Neural cell (in vitro differentiated cells): ENCODE measurements around the gene KPNA4. TPM values are rescaled to one million over a fixed set of nuclear protein-coding genes. Genes with fewer than 3 reads are reported as not detected.

Source experiments
- H2AFZ ChIP-seq: fragments of 200-600, 300-800 bp; sonication (generic), shearing (Covaris generic); 2 replicates; pipeline ENCODE4 v1.6.0; 2014; ENCODE audit warnings: low read depth, mild to moderate bottlenecking, antibody characterized with exemption, low read length, moderate library complexity
- H3F3A ChIP-seq: fragments of 200-600 bp; shearing (Covaris generic); 2 replicates; pipeline ENCODE4 v1.6.1; 2016; ENCODE audit warnings: mild to moderate bottlenecking, moderate library complexity, mixed read lengths, antibody characterized with exemption, low read length; ENCODE audit not compliant: insufficient read depth, poor library complexity, severe bottlenecking
- H3K27ac ChIP-seq: fragments of 200-600, 300-800 bp; sonication (generic), shearing (Covaris generic); 2 replicates; pipeline ENCODE4 v1.5.1; 2014; ENCODE audit warnings: mild to moderate bottlenecking, low read length, moderate library complexity
- H3K27me3 ChIP-seq: fragments of 300-800, 200-600 bp; sonication (generic), shearing (Covaris generic); 2 replicates; pipeline ENCODE4 v1.6.0; 2014; ENCODE audit warnings: mild to moderate bottlenecking, low read depth, low read length, moderate library complexity; ENCODE audit not compliant: insufficient read depth
- H3K36me3 ChIP-seq: fragments of 300-800, 200-600 bp; sonication (generic), shearing (Covaris generic); 2 replicates; pipeline ENCODE4 v1.5.1; 2014; ENCODE audit warnings: mild to moderate bottlenecking, antibody characterized with exemption, low read length, moderate library complexity; ENCODE audit not compliant: insufficient read depth
- H3K4me2 ChIP-seq: fragments of 300-800, 200-600 bp; sonication (generic), shearing (Covaris generic); 2 replicates; pipeline ENCODE4 v1.6.0; 2014; ENCODE audit warnings: mild to moderate bottlenecking, low read length
- H3K4me3 ChIP-seq: fragments of 300-800, 200-600 bp; sonication (generic), shearing (Covaris generic); 2 replicates; pipeline ENCODE4 v1.5.1; 2014; ENCODE audit warnings: mild to moderate bottlenecking, low read length, moderate library complexity
- H3K79me2 ChIP-seq: fragments of 200-600 bp; shearing (Covaris generic); replicated peaks from 2 replicates; pipeline ENCODE4 v1.6.0; 2014; ENCODE audit warnings: mild to moderate bottlenecking, low read length, moderate library complexity; ENCODE audit not compliant: insufficient read depth
- H3K9ac ChIP-seq: fragments of 300-800, 200-600 bp; sonication (generic), shearing (Covaris generic); 2 replicates; pipeline ENCODE4 v1.6.1; 2016; ENCODE audit warnings: mild to moderate bottlenecking, low read length, mixed read lengths
- H3K9me2 ChIP-seq: fragments of 200-600 bp; shearing (Covaris generic); 2 replicates; pipeline ENCODE4 v1.6.1; 2016; ENCODE audit warnings: mild to moderate bottlenecking, low read length, mixed read lengths; ENCODE audit not compliant: insufficient read depth
- H3K9me3 ChIP-seq: fragments of 200-600, 300-800 bp; sonication (generic), shearing (Covaris generic); 2 replicates; pipeline ENCODE4 v1.6.1; 2016; ENCODE audit warnings: mild to moderate bottlenecking, mixed run types, low read length, moderate library complexity, mixed read lengths
- H4K20me1 ChIP-seq: fragments of 200-600 bp; shearing (Covaris generic); 2 replicates; pipeline ENCODE4 v1.6.1; 2016; ENCODE audit warnings: mild to moderate bottlenecking, mixed run types; ENCODE audit not compliant: insufficient read depth
- EP300 ChIP-seq: fragments of 450-650 bp; conservative IDR thresholded peaks from 2 replicates; pipeline ENCODE4 v1.6.1; 2014; ENCODE audit warnings: antibody characterized with exemption, mild to moderate bottlenecking, moderate library complexity; ENCODE audit not compliant: poor library complexity, severe bottlenecking
- EZH2 ChIP-seq: fragments of 200-600, 300-800 bp; shearing (Covaris generic), sonication (generic); IDR thresholded peaks from 2 replicates; pipeline ENCODE4 v1.6.1; 2014; ENCODE audit warnings: antibody characterized with exemption, low read length, borderline replicate concordance, mild to moderate bottlenecking; ENCODE audit not compliant: insufficient read depth, poor library complexity, severe bottlenecking
- MXI1 ChIP-seq: fragments of 450-650 bp; conservative IDR thresholded peaks from 2 replicates; pipeline ENCODE4 v1.6.1; 2014; ENCODE audit warnings: antibody characterized with exemption, mild to moderate bottlenecking; ENCODE audit not compliant: poor library complexity, severe bottlenecking
- POLR2AphosphoS5 ChIP-seq: IDR thresholded peaks from 2 replicates; pipeline ENCODE4 v1.6.1; 2012
- RAD21 ChIP-seq: fragments of 450-650 bp; conservative IDR thresholded peaks from 2 replicates; pipeline ENCODE4 v1.6.1; 2014; ENCODE audit warnings: antibody characterized with exemption, mild to moderate bottlenecking, moderate library complexity
- SMC3 ChIP-seq: fragments of 450-650 bp; conservative IDR thresholded peaks from 2 replicates; pipeline ENCODE4 v1.6.1; 2014; ENCODE audit warnings: antibody characterized with exemption, mild to moderate bottlenecking, moderate library complexity; ENCODE audit not compliant: poor library complexity
- TAF1 ChIP-seq: IDR thresholded peaks from 2 replicates; pipeline ENCODE4 v1.6.1; 2012; ENCODE audit warnings: low read depth
- polyA plus RNA-seq: library from polyadenylated mRNA; depleted of rRNA; stranded (reverse); fragments of >200 nt; gene quantifications from 2 replicates; pipeline ENCODE4 v1.2.3, GENCODE V29; 2014
- TF ChIP-seq, protein P1 (sequence below): IDR thresholded peaks from 2 replicates; pipeline ENCODE4 v1.6.1; 2012; ENCODE audit warnings: borderline replicate concordance
- TF ChIP-seq, protein P2 (sequence below): fragments of 450-650 bp; IDR thresholded peaks from 2 replicates; pipeline ENCODE4 v1.5.1; 2014; ENCODE audit warnings: antibody characterized with exemption, mild to moderate bottlenecking, moderate library complexity; ENCODE audit not compliant: poor library complexity, severe bottlenecking

Gene KPNA4
- polyA plus RNA-seq, 1 donor from 2014 or later: 23.1 TPM

- H3K27ac ChIP-seq: no peak overlapping the region
Observed at GRCh38 chr3:160479376-160479775, 86.0 kb downstream of the KPNA4 start.

GRCh38 chr3:160478338-160478737 is 87.0 kb downstream of the KPNA4 start:
- Histone ChIP-seq H3K27me3 (no peaks in the 10 kb centered on the region), H3F3A (no peaks in the 10 kb centered on the region), H3K4me3 (no peak overlapping the region), H3K4me2 (no peak overlapping the region), H3K79me2 (no peaks in the 10 kb centered on the region), H3K9ac (no peak overlapping the region), H3K36me3 (no peaks in the 10 kb centered on the region), H4K20me1 (no peaks in the 10 kb centered on the region), H2AFZ (no peak overlapping the region), H3K9me2 (no peaks in the 10 kb centered on the region), H3K27ac (no peak overlapping the region), H3K9me3 (no peaks in the 10 kb centered on the region)
- TF ChIP-seq SMC3: no peak
- TF ChIP-seq MXI1: no peak
- TF ChIP-seq POLR2AphosphoS5: no peak
- TF ChIP-seq, protein P1, sequence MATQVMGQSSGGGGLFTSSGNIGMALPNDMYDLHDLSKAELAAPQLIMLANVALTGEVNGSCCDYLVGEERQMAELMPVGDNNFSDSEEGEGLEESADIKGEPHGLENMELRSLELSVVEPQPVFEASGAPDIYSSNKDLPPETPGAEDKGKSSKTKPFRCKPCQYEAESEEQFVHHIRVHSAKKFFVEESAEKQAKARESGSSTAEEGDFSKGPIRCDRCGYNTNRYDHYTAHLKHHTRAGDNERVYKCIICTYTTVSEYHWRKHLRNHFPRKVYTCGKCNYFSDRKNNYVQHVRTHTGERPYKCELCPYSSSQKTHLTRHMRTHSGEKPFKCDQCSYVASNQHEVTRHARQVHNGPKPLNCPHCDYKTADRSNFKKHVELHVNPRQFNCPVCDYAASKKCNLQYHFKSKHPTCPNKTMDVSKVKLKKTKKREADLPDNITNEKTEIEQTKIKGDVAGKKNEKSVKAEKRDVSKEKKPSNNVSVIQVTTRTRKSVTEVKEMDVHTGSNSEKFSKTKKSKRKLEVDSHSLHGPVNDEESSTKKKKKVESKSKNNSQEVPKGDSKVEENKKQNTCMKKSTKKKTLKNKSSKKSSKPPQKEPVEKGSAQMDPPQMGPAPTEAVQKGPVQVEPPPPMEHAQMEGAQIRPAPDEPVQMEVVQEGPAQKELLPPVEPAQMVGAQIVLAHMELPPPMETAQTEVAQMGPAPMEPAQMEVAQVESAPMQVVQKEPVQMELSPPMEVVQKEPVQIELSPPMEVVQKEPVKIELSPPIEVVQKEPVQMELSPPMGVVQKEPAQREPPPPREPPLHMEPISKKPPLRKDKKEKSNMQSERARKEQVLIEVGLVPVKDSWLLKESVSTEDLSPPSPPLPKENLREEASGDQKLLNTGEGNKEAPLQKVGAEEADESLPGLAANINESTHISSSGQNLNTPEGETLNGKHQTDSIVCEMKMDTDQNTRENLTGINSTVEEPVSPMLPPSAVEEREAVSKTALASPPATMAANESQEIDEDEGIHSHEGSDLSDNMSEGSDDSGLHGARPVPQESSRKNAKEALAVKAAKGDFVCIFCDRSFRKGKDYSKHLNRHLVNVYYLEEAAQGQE: no peak
- TF ChIP-seq, protein P2, sequence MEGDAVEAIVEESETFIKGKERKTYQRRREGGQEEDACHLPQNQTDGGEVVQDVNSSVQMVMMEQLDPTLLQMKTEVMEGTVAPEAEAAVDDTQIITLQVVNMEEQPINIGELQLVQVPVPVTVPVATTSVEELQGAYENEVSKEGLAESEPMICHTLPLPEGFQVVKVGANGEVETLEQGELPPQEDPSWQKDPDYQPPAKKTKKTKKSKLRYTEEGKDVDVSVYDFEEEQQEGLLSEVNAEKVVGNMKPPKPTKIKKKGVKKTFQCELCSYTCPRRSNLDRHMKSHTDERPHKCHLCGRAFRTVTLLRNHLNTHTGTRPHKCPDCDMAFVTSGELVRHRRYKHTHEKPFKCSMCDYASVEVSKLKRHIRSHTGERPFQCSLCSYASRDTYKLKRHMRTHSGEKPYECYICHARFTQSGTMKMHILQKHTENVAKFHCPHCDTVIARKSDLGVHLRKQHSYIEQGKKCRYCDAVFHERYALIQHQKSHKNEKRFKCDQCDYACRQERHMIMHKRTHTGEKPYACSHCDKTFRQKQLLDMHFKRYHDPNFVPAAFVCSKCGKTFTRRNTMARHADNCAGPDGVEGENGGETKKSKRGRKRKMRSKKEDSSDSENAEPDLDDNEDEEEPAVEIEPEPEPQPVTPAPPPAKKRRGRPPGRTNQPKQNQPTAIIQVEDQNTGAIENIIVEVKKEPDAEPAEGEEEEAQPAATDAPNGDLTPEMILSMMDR: no peak
- no peak for TF ChIP-seq EZH2
- no peak for TF ChIP-seq RAD21
- TF ChIP-seq TAF1: no peak
- no peak for TF ChIP-seq EP300

More at GRCh38 chr3:160479376-160479775, 86.0 kb downstream of the KPNA4 start:
- Histone ChIP-seq H3K79me2 (no peaks in the 10 kb centered on the region), H3K27me3 (no peaks in the 10 kb centered on the region), H3K9me2 (no peaks in the 10 kb centered on the region), H4K20me1 (no peaks in the 10 kb centered on the region), H3K9me3 (no peaks in the 10 kb centered on the region), H2AFZ (no peak overlapping the region), H3K4me2 (no peak overlapping the region), H3K9ac (no peak overlapping the region), H3K36me3 (no peaks in the 10 kb centered on the region), H3F3A (no peaks in the 10 kb centered on the region), H3K4me3 (no peak overlapping the region)
- TF ChIP-seq POLR2AphosphoS5: no peak
- TF ChIP-seq RAD21: no peak
- TF ChIP-seq MXI1: no peak
- TF ChIP-seq, protein P1: no peak
- no peak for TF ChIP-seq EZH2
- TF ChIP-seq, protein P2: no peak
- no peak for TF ChIP-seq EP300
- no peak for TF ChIP-seq TAF1
- no peak for TF ChIP-seq SMC3
